ENCODE data around the gene YPEL5. TPM values are rescaled to one million over a fixed set of nuclear protein-coding genes. Genes with fewer than 3 reads are reported as not detected.

Gene YPEL5
- total and polyA plus RNA-seq, 4 experiments from 2014 or later, result 81.5 to 240 (median 103) TPM

DNA sequence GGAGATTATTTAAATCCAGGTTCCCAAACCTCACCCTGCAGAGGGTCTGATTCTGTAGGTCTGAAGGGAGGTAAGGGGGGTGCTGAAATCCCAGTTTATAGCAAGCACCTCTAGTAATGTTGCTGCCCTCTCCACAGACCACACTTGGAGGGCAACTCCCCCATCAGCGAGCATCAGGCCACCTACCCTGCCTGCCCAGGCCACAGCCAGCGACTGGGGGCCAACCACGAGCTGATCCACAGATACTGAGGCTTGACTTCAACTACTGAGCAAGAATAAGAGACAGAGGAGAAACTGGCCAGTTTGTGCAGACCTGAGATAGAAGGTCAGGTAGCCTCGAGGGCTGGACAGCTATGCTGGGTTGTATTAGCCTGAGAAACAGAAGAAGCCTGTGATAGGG lies 48.2 kb downstream of the YPEL5 start:
- Histone ChIP-seq H3K36me3 (ENCODE audit: insufficient read depth, low read length) (no peaks in the 10 kb centered on the region), H3K27ac (ENCODE audit: low read depth, low read length) (no peak overlapping the region), H3K4me1 (ENCODE audit: insufficient read depth, low read length) (no peaks in the 10 kb centered on the region), H3K27me3 (ENCODE audit: insufficient read depth, low read length) (no peaks in the 10 kb centered on the region), H3K9me3 (ENCODE audit: control insufficient read depth in 1 of 2, low read length in 2 of 2) (no peaks in the 10 kb centered on the region), H3K4me3 (ENCODE audit: low read length in 2 of 2) (no peak overlapping the region)
- no peak for DNase-seq
- intact Hi-C loops (cut with micrococcal nuclease), result no loop called here
- Mint-ChIP-seq H3K4me1 (no peaks in the 10 kb centered on the region), H3K9me3 (no peaks in the 10 kb centered on the region), H3K27me3 (no peaks in the 10 kb centered on the region), H3K27ac (no peak overlapping the region), H3K4me3 (no peak overlapping the region), H3K36me3 (no peaks in the 10 kb centered on the region)
- CTCF ChIA-PET (ENCODE audit: partially characterized antibody), result interaction anchor here (1.1 kb wide), 1 partner anchor 517 kb away, joined by 3 read pairs; no protein-coding TSS in a partner anchor
- POLR2A ChIA-PET (ENCODE audit: partially characterized antibody), result no interaction called here

GRCh38 chr2:30197570-30198192 lies 50.9 kb downstream of the YPEL5 start:
- H3K36me3 Mint-ChIP-seq, result no peaks in the 10 kb centered on the region
- intact Hi-C loops (cut with micrococcal nuclease), result no loop called here
- Histone ChIP-seq H3K27ac (ENCODE audit: low read depth, low read length) (no peak overlapping the region), H3K27me3 (ENCODE audit: insufficient read depth, low read length) (no peaks in the 10 kb centered on the region), H3K4me3 (ENCODE audit: low read length in 2 of 2) (no peak overlapping the region), H3K36me3 (ENCODE audit: insufficient read depth, low read length) (no peaks in the 10 kb centered on the region), H3K9me3 (ENCODE audit: control insufficient read depth in 1 of 2, low read length in 2 of 2) (no peaks in the 10 kb centered on the region), H3K4me1 (ENCODE audit: insufficient read depth, low read length) (no peaks in the 10 kb centered on the region)
- no peaks in the 10 kb centered on the region for H3K4me1 Mint-ChIP-seq
- H3K27me3 Mint-ChIP-seq, result no peaks in the 10 kb centered on the region
- POLR2A ChIA-PET (ENCODE audit: partially characterized antibody), result no interaction called here
- H3K4me3 Mint-ChIP-seq, result no peak overlapping the region
- no peaks in the 10 kb centered on the region for H3K9me3 Mint-ChIP-seq
- H3K27ac Mint-ChIP-seq, result no peak overlapping the region
- no peak for DNase-seq
- CTCF ChIA-PET (ENCODE audit: partially characterized antibody), result interaction anchor here (1.3 to 1.9 kb wide), 2 partner anchors 33 to 513 kb away, joined by 4 to 9 read pairs; no protein-coding TSS in a partner anchor

GRCh38 chr2:30201990-30202389 lies 55.2 kb downstream of the YPEL5 start:
- Histone ChIP-seq H3K9me3 (ENCODE audit: control insufficient read depth in 1 of 2, low read length in 2 of 2) (no peaks in the 10 kb centered on the region), H3K27me3 (ENCODE audit: insufficient read depth, low read length) (no peaks in the 10 kb centered on the region), H3K4me3 (ENCODE audit: low read length in 2 of 2) (no peak overlapping the region), H3K4me1 (ENCODE audit: insufficient read depth, low read length) (no peaks in the 10 kb centered on the region), H3K27ac (ENCODE audit: low read depth, low read length) (no peak overlapping the region), H3K36me3 (ENCODE audit: insufficient read depth, low read length) (no peaks in the 10 kb centered on the region)
- Mint-ChIP-seq H3K9me3 (no peaks in the 10 kb centered on the region), H3K36me3 (no peaks in the 10 kb centered on the region), H3K27ac (no peak overlapping the region), H3K4me3 (no peak overlapping the region), H3K4me1 (no peaks in the 10 kb centered on the region), H3K27me3 (no peaks in the 10 kb centered on the region)
- ChIA-PET CTCF (ENCODE audit: partially characterized antibody) (interaction anchor here (1.3 to 1.6 kb wide), 2 partner anchors 37 to 510 kb away, joined by 4 to 6 read pairs; no protein-coding TSS in a partner anchor), POLR2A (ENCODE audit: partially characterized antibody) (interaction anchor here (0.8 kb wide), 1 partner anchor 31 kb away, joined by 3 read pairs; no protein-coding TSS in a partner anchor)
- no peak for DNase-seq
- intact Hi-C loops (cut with micrococcal nuclease), result no loop called here

DNA sequence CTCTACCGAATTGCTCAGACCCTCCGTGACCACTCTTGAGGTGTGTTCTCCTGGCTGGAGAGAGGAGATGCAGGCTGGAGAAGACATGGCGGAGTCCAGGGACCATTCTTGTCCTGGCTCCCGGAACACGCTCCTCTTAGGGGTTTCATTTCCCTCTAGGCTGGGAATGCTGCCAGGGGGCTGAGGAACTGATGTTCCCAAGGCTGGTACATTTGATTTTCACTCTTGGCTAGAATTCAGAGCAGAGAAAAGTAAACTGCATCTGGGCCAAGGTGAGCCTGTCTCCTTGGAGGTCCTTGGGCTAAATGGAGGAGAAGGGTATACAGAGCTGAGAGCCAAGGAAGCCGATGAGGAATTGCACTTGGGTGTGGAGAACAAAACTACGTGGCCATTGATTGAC lies 56.3 kb downstream of the YPEL5 start:
- Histone ChIP-seq H3K9me3 (ENCODE audit: control insufficient read depth in 1 of 2, low read length in 2 of 2) (no peaks in the 10 kb centered on the region), H3K4me3 (ENCODE audit: low read length in 2 of 2) (no peak overlapping the region), H3K27me3 (ENCODE audit: insufficient read depth, low read length) (no peaks in the 10 kb centered on the region), H3K36me3 (ENCODE audit: insufficient read depth, low read length) (no peaks in the 10 kb centered on the region), H3K4me1 (ENCODE audit: insufficient read depth, low read length) (peaks cover 4% of the 10 kb centered on the region), H3K27ac (ENCODE audit: low read depth, low read length) (no peak overlapping the region)
- Mint-ChIP-seq H3K4me1 (peaks cover 0 to under 1% (median 0%) of the 10 kb centered on the region in 4 donors), H3K9me3 (no peaks in the 10 kb centered on the region), H3K27ac (no peak overlapping the region), H3K4me3 (no peak overlapping the region), H3K36me3 (no peaks in the 10 kb centered on the region), H3K27me3 (no peaks in the 10 kb centered on the region)
- ChIA-PET CTCF (ENCODE audit: partially characterized antibody) (interaction anchor here (1.2 to 12.1 kb wide), 2 partner anchors 9 to 505 kb away, joined by 3 to 394 read pairs; no protein-coding TSS in a partner anchor), POLR2A (ENCODE audit: partially characterized antibody) (no interaction called here)
- intact Hi-C loops (cut with micrococcal nuclease), result no loop called here
- no peak for DNase-seq

DNA sequence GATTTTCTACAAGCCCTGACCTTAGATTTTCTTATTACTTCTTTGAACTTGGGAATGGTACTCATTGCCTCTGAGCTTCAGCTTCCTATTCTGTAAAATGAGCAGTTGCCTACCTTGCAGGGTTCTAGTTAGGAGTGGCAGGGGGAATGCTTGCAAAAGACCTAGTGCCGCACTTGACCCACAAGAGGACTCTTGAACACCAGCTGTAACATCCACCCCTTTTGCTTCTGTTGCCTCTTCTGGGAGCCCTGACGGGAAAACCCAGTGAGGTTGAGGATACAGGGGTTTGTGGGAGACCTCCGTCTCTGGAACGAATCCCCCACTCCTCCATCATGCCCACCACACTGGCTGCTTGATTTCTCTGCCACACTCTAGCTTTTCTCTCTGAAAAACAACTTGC lies 57.5 kb downstream of the YPEL5 start:
- ChIA-PET CTCF (ENCODE audit: partially characterized antibody) (interaction anchor here (0.8 to 12.1 kb wide), 5 partner anchors 8 to 504 kb away, joined by 3 to 394 read pairs (median 3); no protein-coding TSS in a partner anchor), POLR2A (ENCODE audit: partially characterized antibody) (no interaction called here)
- H3K4me3 ChIP-seq (ENCODE audit: low read length in 2 of 2), result no peak overlapping the region
- intact Hi-C loops (cut with micrococcal nuclease), result no loop called here
- Mint-ChIP-seq H3K36me3 (no peaks in the 10 kb centered on the region), H3K27ac (no peak overlapping the region), H3K4me3 (no peak overlapping the region), H3K9me3 (no peaks in the 10 kb centered on the region), H3K27me3 (no peaks in the 10 kb centered on the region), H3K4me1 (peaks cover 9 to 12% (median 10%) of the 10 kb centered on the region in 4 donors)
- no peak for DNase-seq
- H3K27me3 ChIP-seq (ENCODE audit: insufficient read depth, low read length), result no peaks in the 10 kb centered on the region
- peaks cover 15% of the 10 kb centered on the region for H3K4me1 ChIP-seq (ENCODE audit: insufficient read depth, low read length)
- H3K9me3 ChIP-seq (ENCODE audit: control insufficient read depth in 1 of 2, low read length in 2 of 2), result no peaks in the 10 kb centered on the region
- no peaks in the 10 kb centered on the region for H3K36me3 ChIP-seq (ENCODE audit: insufficient read depth, low read length)
- no peak overlapping the region for H3K27ac ChIP-seq (ENCODE audit: low read depth, low read length)

DNA sequence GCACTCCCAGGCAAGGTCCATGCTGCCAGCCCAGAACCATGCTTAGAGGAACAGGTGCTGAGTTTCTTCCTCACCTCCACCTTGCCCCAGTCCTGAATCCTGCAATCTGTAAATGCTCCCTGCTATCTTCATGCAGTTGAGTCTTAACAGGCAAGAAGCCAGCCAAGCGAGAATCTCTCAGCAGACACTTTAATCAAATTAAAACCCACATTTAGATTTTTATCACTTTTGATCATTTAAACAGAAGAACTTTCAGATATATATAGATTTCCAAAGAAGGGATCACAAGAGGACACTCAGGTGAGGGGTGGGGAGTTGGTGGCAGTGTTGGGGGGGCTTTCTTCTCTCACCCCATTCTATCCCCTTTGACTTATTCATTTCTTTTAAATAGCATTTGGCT lies 58.6 kb downstream of the YPEL5 start:
- intact Hi-C loops (cut with micrococcal nuclease), result no loop called here
- DNase-seq, result no peak
- H3K36me3 Mint-ChIP-seq, result no peaks in the 10 kb centered on the region

DNA sequence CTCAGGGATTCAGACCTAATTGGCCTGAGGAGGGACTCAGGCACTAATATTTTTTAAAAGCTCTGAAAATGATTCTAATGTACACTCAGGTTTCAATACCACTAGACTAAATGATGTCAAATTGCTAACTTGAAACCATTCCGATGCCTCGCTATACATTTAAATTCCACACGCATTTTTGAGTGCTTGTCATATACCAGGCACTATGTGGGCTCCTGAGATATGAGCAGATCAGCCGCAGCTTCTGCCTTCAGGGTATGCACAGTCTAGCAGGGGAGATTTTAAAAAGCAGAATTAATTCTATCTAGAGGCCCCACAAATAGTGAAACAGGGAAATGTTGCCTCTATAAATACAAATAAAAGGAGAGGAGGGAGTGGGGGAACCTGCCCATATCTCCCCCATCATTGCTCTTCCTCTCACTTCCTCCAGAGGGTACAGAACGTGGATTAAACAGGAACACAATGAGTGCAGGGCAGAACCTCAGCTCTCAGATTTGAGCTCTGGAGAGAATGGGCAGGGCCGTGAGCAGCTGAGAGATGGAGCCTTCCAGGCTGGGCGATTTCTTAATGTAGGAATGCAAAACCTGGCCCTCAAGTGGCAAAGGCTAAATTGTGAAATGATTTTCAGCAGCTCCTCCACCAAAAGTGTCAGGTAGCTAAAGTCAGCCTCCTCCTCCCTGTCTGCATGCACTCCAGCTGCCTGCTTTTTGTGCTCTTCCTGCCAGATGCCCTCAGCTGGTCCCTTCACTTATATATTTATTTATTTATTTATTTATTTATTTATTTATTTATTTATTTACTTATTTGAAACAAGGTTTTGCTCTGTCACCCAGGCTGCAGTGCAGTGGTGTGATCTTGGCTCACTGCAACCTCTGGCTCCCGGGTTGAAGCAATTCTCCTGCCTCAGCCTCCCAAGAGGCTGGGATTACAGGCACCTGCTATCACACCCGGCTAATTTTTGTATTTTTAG lies 59.9 kb downstream of the YPEL5 start:
- Mint-ChIP-seq H3K27ac (no peak overlapping the region), H3K9me3 (no peaks in the 10 kb centered on the region), H3K4me1 (peaks cover 13 to 20% (median 16%) of the 10 kb centered on the region in 4 donors), H3K36me3 (no peaks in the 10 kb centered on the region), H3K27me3 (no peaks in the 10 kb centered on the region), H3K4me3 (no peak overlapping the region)
- no peaks in the 10 kb centered on the region for H3K27me3 ChIP-seq (ENCODE audit: insufficient read depth, low read length)
- CTCF ChIA-PET (ENCODE audit: partially characterized antibody), result interaction anchor here (1.1 to 12.1 kb wide), 8 partner anchors 25 to 501 kb away, joined by 4 to 394 read pairs (median 51); partner anchors contain the start of gene LBH
- H3K9me3 ChIP-seq (ENCODE audit: control insufficient read depth in 1 of 2, low read length in 2 of 2), result no peaks in the 10 kb centered on the region
- DNase-seq, result no peak
- POLR2A ChIA-PET (ENCODE audit: partially characterized antibody), result interaction anchor here (1.9 to 9.8 kb wide), 5 partner anchors 22 to 505 kb away, joined by 4 to 226 read pairs (median 16); partner anchors contain the start of gene LBH
- no peaks in the 10 kb centered on the region for H3K36me3 ChIP-seq (ENCODE audit: insufficient read depth, low read length)
- no peak overlapping the region for H3K4me3 ChIP-seq (ENCODE audit: low read length in 2 of 2)
- intact Hi-C loops (cut with micrococcal nuclease), result no loop called here
- H3K4me1 ChIP-seq (ENCODE audit: insufficient read depth, low read length), result peaks cover 23% of the 10 kb centered on the region
- no peak overlapping the region for H3K27ac ChIP-seq (ENCODE audit: low read depth, low read length)

More for the DNA sequence above, 58.6 kb downstream of the YPEL5 start:
- H3K27ac Mint-ChIP-seq, result peak overlapping the region in 1 of 7 donors; percentile 73
- H3K9me3 Mint-ChIP-seq, result no peaks in the 10 kb centered on the region
- H3K4me1 Mint-ChIP-seq, result peaks cover 13 to 20% (median 16%) of the 10 kb centered on the region in 4 donors
- Histone ChIP-seq H3K27ac (ENCODE audit: low read depth, low read length) (no peak overlapping the region), H3K27me3 (ENCODE audit: insufficient read depth, low read length) (no peaks in the 10 kb centered on the region), H3K9me3 (ENCODE audit: control insufficient read depth in 1 of 2, low read length in 2 of 2) (no peaks in the 10 kb centered on the region), H3K4me1 (ENCODE audit: insufficient read depth, low read length) (peaks cover 23% of the 10 kb centered on the region), H3K4me3 (ENCODE audit: low read length in 2 of 2) (no peak overlapping the region), H3K36me3 (ENCODE audit: insufficient read depth, low read length) (no peaks in the 10 kb centered on the region)
- no peaks in the 10 kb centered on the region for H3K27me3 Mint-ChIP-seq
- CTCF ChIA-PET (ENCODE audit: partially characterized antibody), result interaction anchor here (0.9 to 12.1 kb wide), 3 partner anchors 29 to 502 kb away, joined by 3 to 394 read pairs (median 3); no protein-coding TSS in a partner anchor
- no peak overlapping the region for H3K4me3 Mint-ChIP-seq
- POLR2A ChIA-PET (ENCODE audit: partially characterized antibody), result interaction anchor here (0.9 kb wide), 1 partner anchor 26 kb away, joined by 3 read pairs; the partner anchor contains the start of gene LBH

Measured in CD4-positive, alpha-beta memory T cell (primary cell).